Epithelial cell of esophagus (primary cell): ENCODE results near the gene EWSR1.

Experiments
- DNase-seq: peaks from one replicate; pipeline ENCODE4 v3.0.0; 2010; ENCODE audit warnings: low read depth
- H3K4me3 ChIP-seq: 2 replicates; pipeline ENCODE4 v1.5.1; 2011; ENCODE audit warnings: mild to moderate bottlenecking, low read length, control low read depth
- CTCF ChIP-seq: IDR thresholded peaks from 2 replicates; pipeline ENCODE4 v1.5.1; 2011; ENCODE audit warnings: low read depth, mild to moderate bottlenecking, low read length, control low read depth, inconsistent platforms; ENCODE audit not compliant: insufficient read depth; ENCODE audit errors: missing control alignments

EWSR1 gene

DNA sequence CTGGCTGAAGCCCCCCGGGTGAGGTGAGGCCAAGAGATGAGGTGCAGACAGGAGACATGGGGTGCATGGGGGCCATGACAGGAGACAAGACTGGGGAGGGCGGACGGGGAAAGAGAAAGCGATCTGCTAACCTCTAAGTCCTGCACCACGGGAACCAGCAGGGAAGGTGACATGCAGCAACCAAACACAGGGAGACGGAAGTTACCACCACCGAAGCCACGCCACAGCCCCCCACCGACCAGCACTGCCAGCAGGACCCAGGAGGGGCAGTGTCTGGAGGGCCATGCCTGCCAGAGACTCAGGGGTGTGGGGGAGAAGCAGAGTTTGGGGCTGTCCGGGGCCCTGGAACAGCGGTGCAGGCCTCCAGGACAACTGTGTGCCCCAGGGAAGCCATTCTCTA, 61.5 kb downstream of the EWSR1 start:
- TF ChIP-seq CTCF: no peak
- no peak overlapping the region for H3K4me3 ChIP-seq
- DNase-seq: no peak

DNA sequence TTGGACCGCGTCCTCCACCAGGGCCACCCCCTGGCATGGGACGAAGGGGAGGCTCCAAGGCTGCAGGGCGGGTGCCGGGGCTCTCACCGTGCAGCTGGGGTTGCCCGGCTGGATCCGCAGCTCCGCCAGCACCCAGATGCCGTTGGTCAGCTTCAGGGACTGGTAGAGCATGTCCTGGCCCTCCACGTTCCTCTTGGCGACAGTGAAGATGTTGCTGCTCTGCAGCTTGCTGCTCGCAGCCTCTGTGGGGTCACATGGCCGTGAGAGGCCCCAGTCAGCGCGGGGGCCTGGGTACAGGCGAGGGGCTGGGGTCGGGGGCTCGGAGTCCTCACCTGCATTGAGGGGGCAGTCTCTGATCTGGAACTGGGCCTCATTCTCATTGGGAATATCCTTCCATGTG, 62.2 kb downstream of the EWSR1 start:
- no peak for DNase-seq
- no peak overlapping the region for H3K4me3 ChIP-seq
- TF ChIP-seq CTCF: no peak

DNA sequence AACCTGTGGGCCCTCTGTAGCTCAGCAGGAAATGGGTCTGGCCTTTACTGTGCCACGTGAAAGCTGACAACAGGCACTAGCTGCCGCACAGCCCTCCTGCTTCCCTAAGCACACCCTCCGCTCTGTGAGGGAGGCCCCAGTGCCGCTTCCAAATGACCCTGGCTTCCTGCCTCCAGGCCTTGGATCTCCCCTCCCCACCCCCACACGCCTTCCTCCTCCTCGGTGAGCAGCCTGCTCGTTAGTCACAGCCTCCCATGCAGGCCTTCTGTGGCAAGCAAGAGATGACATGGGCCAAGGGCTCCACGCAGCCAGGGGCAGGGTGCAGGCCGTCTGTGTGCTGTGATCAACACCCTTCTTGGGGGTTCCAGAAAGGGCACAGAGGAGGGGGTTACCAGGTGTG, 62.7 kb downstream of the EWSR1 start:
- no peak for TF ChIP-seq CTCF
- H3K4me3 ChIP-seq: no peak overlapping the region
- no peak for DNase-seq

- no peak for TF ChIP-seq CTCF
- H3K4me3 ChIP-seq: no peak overlapping the region
- no peak for DNase-seq
These were observed 63.1 kb downstream of the EWSR1 start for GRCh38 chr22:29331213-29331612.

DNA sequence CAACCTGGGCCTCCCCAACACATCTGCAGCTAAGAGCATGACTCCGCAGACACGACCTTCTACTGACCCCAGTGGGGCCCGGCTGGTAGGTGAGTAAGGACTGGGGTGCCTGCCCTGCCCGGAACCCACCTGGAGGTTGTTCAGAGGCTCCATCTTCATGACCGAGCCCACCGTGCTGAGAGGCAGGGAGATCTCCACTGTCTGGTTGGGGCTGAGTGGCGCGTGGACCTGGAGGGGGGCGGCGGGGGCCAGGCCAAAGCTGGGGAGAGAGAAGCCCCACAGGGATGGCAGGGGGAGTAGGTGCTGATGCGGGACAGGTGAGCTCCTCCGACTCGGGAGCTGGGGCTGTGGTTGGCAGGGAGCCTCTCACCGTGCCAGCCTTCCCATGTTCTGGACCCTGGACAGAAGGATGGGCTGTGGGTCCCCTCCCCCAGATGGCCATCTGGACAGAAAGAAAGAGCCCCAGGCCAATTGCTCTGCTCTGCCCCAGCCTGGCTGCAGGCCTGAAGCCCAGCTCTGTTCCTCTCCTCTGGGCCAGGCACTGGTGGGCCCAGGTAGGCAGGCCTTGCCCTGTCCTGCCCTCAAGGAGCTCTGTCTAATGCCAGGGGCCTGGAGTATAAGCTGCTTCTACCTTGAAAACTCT, 63.7 kb downstream of the EWSR1 start:
- DNase-seq: no peak
- H3K4me3 ChIP-seq: no peak overlapping the region
- TF ChIP-seq CTCF: no peak

DNA sequence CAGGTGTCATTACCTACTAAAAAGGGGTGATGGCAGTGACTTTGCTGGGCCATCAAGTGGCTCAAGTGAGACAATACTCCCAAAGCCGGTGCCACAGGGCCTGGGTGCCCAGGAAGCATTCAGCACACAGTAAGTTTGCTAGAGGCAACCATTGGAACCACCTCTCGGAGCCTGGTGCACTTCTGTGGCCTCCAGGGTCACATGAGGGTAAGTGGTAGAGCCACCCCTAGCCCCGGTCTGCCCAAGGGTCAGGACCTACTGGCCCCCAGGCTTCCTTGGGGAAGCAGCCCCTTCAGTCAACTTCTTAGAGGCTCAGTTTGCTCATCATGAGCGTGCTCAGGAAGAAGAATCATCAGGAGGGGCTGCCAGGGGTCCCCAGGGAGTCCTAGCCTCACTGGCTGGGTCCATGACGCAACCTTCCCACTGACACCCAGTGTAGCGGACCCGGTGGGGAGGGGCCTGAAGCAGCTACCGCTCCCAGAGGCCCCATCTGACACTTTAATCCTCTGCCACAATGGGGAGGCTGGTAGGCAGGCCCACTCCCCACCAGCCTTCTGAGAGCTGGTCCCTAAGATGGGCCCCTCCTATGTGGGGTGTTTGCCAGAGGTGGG, 64.9 kb downstream of the EWSR1 start:
- H3K4me3 ChIP-seq: no peak overlapping the region
- TF ChIP-seq CTCF: no peak
- DNase-seq: no peak

- no peak overlapping the region for H3K4me3 ChIP-seq
- no peak for DNase-seq
- TF ChIP-seq CTCF: no peak
These were observed 66.1 kb downstream of the EWSR1 start for GRCh38 chr22:29334148-29334547.
